ENCODE results near the gene DMRT1. TPM values are rescaled to one million over a fixed set of nuclear protein-coding genes. Genes with fewer than 3 reads are reported as not detected.

DMRT1 gene
- polyA plus RNA-seq (2013): not detected

DNA sequence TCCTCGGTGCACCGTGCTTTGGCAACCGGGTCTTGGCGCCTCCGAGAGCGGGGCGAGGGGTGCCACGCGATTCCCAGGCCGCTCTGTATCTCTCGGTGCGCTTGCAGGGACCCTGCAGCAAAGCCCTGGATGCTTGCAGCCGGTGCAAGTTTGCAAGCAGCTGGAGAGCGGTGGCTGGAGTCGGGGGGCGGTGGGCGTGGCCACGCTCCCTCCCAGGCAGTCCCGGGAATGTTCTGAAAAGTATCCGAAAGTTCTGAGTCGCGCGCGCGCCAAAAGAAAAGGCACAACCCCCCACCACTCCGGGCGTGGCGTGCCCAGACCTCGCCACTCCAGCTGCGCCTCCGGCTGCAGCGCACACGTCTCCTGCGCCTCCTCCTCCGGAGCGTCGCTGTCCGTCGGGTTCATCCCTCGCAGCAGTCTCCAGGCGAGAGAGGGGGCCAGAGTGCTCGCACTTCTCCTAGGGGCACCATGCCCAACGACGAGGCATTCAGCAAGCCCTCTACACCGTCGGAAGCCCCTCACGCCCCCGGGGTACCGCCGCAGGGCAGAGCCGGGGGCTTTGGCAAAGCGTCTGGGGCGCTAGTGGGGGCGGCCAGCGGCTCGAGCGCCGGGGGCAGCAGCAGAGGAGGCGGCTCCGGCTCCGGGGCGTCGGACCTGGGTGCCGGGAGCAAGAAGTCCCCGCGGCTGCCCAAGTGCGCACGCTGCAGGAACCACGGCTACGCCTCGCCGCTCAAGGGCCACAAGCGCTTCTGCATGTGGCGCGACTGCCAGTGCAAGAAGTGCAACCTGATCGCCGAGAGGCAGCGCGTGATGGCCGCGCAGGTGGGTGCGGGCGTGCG lies at the start of gene DMRT1:
TSS of gene DMRT1 (plus strand) at position 327 of the 839 bp plus-strand sequence. CDS start at position 469, 142 bp downstream.
- CTCF ChIA-PET: interaction anchor here (1.2 kb wide), 1 partner anchor 26 kb away, joined by 3 read pairs; no protein-coding TSS in a partner anchor
- Histone ChIP-seq H3K4me1 (ENCODE audit: control extremely low read depth in 1 of 4, control insufficient read depth in 4 of 4, insufficient read depth in 4 of 4, low read length in 3 of 4) (peaks cover 0 to 13% (median 5%) of the 10 kb centered on the region in 4 experiments), H3K9me3 (ENCODE audit: control extremely low read depth in 1 of 5, control insufficient read depth in 4 of 5, insufficient read depth in 2 of 5, low read depth in 1 of 5, low read length in 4 of 5) (no peaks in the 10 kb centered on the region), H3K4me3 (ENCODE audit: control insufficient read depth in 1 of 7, extremely low read depth in 1 of 7, insufficient read depth in 4 of 7, low read depth in 2 of 7, low read length in 6 of 7) (peak within 1 kb of the TSS in 1 of 7 experiments; percentile 36), H3K27me3 (replicated peaks in 2 of 5; ENCODE audit: control insufficient read depth in 4 of 5, insufficient read depth in 5 of 5, low read length in 4 of 5) (peaks cover 10 to 80% (median 32%) of the 10 kb centered on the region in 5 experiments), H3K27ac (ENCODE audit: insufficient read depth in 1 of 2, low read depth in 1 of 2, low read length in 2 of 2, poor library complexity in 1 of 2, severe bottlenecking in 2 of 2) (no peak within 1 kb of the TSS), H3K36me3 (ENCODE audit: control insufficient read depth in 4 of 4, insufficient read depth in 4 of 4, low read length in 3 of 4) (no peaks in the 10 kb centered on the region)
- DNase-seq: peak in 1 of 3 donors; percentile 47
- POLR2A ChIA-PET: no interaction called here
- 6% methylated on average over 76 of the region's 84 CpGs for WGBS (ENCODE audit: insufficient coverage)

- WGBS (ENCODE audit: insufficient coverage): 94% methylated on average over 13 of the region's 15 CpGs
- ChIA-PET CTCF (interaction anchor here (0.9 to 1.4 kb wide), 2 partner anchors 13 to 14 kb away, joined by 3 to 4 read pairs; no protein-coding TSS in a partner anchor), POLR2A (interaction anchor here (0.6 kb wide), 1 partner anchor 44 kb away, joined by 3 read pairs; no protein-coding TSS in a partner anchor)
- peaks cover 0 to 5% (median 0%) of the 10 kb centered on the region in 5 experiments for H3K9me3 ChIP-seq (ENCODE audit: control extremely low read depth in 1 of 5, control insufficient read depth in 4 of 5, insufficient read depth in 2 of 5, low read depth in 1 of 5, low read length in 4 of 5)
- H3K27ac ChIP-seq (ENCODE audit: insufficient read depth in 1 of 2, low read depth in 1 of 2, low read length in 2 of 2, poor library complexity in 1 of 2, severe bottlenecking in 2 of 2): no peak overlapping the region
- no peaks in the 10 kb centered on the region for H3K4me1 ChIP-seq (ENCODE audit: control extremely low read depth in 1 of 4, control insufficient read depth in 4 of 4, insufficient read depth in 4 of 4, low read length in 3 of 4)
- DNase-seq: no peak
- H3K4me3 ChIP-seq (ENCODE audit: control insufficient read depth in 1 of 7, extremely low read depth in 1 of 7, insufficient read depth in 4 of 7, low read depth in 2 of 7, low read length in 6 of 7): no peak overlapping the region
- no peaks in the 10 kb centered on the region for H3K27me3 ChIP-seq (replicated peaks in 2 of 5; ENCODE audit: control insufficient read depth in 4 of 5, insufficient read depth in 5 of 5, low read length in 4 of 5)
- H3K36me3 ChIP-seq (ENCODE audit: control insufficient read depth in 4 of 4, insufficient read depth in 4 of 4, low read length in 3 of 4): no peaks in the 10 kb centered on the region
Measured at GRCh38 chr9:792331-793260, 48.9 kb upstream of the DMRT1 start.

DNA sequence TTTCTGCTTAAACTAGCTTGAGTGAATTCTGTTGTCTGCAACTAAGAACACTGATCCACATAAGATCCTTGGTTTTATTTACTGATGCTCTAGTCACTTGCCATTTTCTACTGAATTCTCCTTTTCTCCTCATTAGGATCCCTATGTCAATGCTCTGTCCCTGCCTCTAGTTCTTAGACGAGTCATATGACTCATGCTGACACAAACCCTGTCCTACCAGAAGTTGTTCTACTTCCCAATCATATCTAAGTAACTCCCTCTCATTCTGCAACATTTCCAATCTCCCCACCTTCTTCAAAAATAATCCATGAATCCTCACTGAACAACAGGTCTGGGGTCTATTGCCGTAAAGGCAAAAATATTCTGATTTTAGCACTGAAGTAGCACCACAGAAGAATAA lies 47.1 kb upstream of the DMRT1 start:
- POLR2A ChIA-PET: no interaction called here
- Histone ChIP-seq H3K27ac (ENCODE audit: insufficient read depth in 1 of 2, low read depth in 1 of 2, low read length in 2 of 2, poor library complexity in 1 of 2, severe bottlenecking in 2 of 2) (no peak overlapping the region), H3K27me3 (replicated peaks in 2 of 5; ENCODE audit: control insufficient read depth in 4 of 5, insufficient read depth in 5 of 5, low read length in 4 of 5) (no peaks in the 10 kb centered on the region), H3K36me3 (ENCODE audit: control insufficient read depth in 4 of 4, insufficient read depth in 4 of 4, low read length in 3 of 4) (no peaks in the 10 kb centered on the region), H3K9me3 (ENCODE audit: control extremely low read depth in 1 of 5, control insufficient read depth in 4 of 5, insufficient read depth in 2 of 5, low read depth in 1 of 5, low read length in 4 of 5) (peaks cover 0 to 5% (median 0%) of the 10 kb centered on the region in 5 experiments), H3K4me3 (ENCODE audit: control insufficient read depth in 1 of 7, extremely low read depth in 1 of 7, insufficient read depth in 4 of 7, low read depth in 2 of 7, low read length in 6 of 7) (no peak overlapping the region), H3K4me1 (ENCODE audit: control extremely low read depth in 1 of 4, control insufficient read depth in 4 of 4, insufficient read depth in 4 of 4, low read length in 3 of 4) (no peaks in the 10 kb centered on the region)
- 92% methylated on average over 1 of the region's 2 CpGs for WGBS (ENCODE audit: insufficient coverage)
- no peak for DNase-seq
- CTCF ChIA-PET: no interaction called here

GRCh38 chr9:795869-796268 lies 45.6 kb upstream of the DMRT1 start:
- H3K27me3 ChIP-seq (replicated peaks in 2 of 5; ENCODE audit: control insufficient read depth in 4 of 5, insufficient read depth in 5 of 5, low read length in 4 of 5): no peaks in the 10 kb centered on the region
- ChIA-PET POLR2A (no interaction called here), CTCF (no interaction called here)
- H3K36me3 ChIP-seq (ENCODE audit: control insufficient read depth in 4 of 4, insufficient read depth in 4 of 4, low read length in 3 of 4): no peaks in the 10 kb centered on the region
- no peak for DNase-seq
- no peaks in the 10 kb centered on the region for H3K4me1 ChIP-seq (ENCODE audit: control extremely low read depth in 1 of 4, control insufficient read depth in 4 of 4, insufficient read depth in 4 of 4, low read length in 3 of 4)
- H3K27ac ChIP-seq (ENCODE audit: insufficient read depth in 1 of 2, low read depth in 1 of 2, low read length in 2 of 2, poor library complexity in 1 of 2, severe bottlenecking in 2 of 2): no peak overlapping the region
- peaks cover 0 to 5% (median 0%) of the 10 kb centered on the region in 5 experiments for H3K9me3 ChIP-seq (ENCODE audit: control extremely low read depth in 1 of 5, control insufficient read depth in 4 of 5, insufficient read depth in 2 of 5, low read depth in 1 of 5, low read length in 4 of 5)
- no peak overlapping the region for H3K4me3 ChIP-seq (ENCODE audit: control insufficient read depth in 1 of 7, extremely low read depth in 1 of 7, insufficient read depth in 4 of 7, low read depth in 2 of 7, low read length in 6 of 7)
- 97% methylated on average over 6 of the region's 6 CpGs for WGBS (ENCODE audit: insufficient coverage)

DNA sequence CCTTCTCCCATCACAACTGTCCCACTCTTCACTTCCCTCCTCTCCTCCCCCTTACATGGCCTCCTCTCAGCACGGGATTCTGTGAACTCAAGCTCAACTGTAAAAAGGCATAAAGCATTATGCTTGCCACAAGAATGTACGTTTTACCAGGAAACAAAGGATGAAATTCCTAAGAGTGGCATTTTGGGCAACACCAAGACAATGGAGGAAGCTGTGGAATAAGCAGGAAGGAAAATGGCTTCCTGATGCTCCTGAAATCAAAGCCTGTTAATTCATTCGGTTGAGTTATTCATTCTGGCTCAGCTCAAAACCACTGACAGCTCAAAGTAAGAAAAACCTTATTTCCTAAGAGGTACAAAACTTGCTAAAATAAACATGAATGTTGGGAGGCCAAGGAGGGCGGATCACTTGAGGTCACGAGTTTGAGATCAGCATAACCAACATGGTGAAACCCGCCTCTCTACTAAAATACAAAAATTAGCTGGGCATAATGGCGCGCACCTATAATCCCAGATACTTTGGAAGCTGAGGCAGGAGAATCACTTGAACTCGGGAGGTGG lies 40.8 kb upstream of the DMRT1 start:
- H3K9me3 ChIP-seq (ENCODE audit: control extremely low read depth in 1 of 5, control insufficient read depth in 4 of 5, insufficient read depth in 2 of 5, low read depth in 1 of 5, low read length in 4 of 5): no peaks in the 10 kb centered on the region
- no peak for DNase-seq
- ChIA-PET POLR2A (no interaction called here), CTCF (interaction anchor here (0.6 to 1.5 kb wide), 3 partner anchors 10 to 533 kb away, joined by 3 to 6 read pairs (median 3); no protein-coding TSS in a partner anchor)
- no peaks in the 10 kb centered on the region for H3K4me1 ChIP-seq (ENCODE audit: control extremely low read depth in 1 of 4, control insufficient read depth in 4 of 4, insufficient read depth in 4 of 4, low read length in 3 of 4)
- no peak overlapping the region for H3K4me3 ChIP-seq (ENCODE audit: control insufficient read depth in 1 of 7, extremely low read depth in 1 of 7, insufficient read depth in 4 of 7, low read depth in 2 of 7, low read length in 6 of 7)
- WGBS (ENCODE audit: insufficient coverage): 36% methylated on average over 4 of the region's 9 CpGs
- H3K36me3 ChIP-seq (ENCODE audit: control insufficient read depth in 4 of 4, insufficient read depth in 4 of 4, low read length in 3 of 4): no peaks in the 10 kb centered on the region
- no peaks in the 10 kb centered on the region for H3K27me3 ChIP-seq (replicated peaks in 2 of 5; ENCODE audit: control insufficient read depth in 4 of 5, insufficient read depth in 5 of 5, low read length in 4 of 5)
- no peak overlapping the region for H3K27ac ChIP-seq (ENCODE audit: insufficient read depth in 1 of 2, low read depth in 1 of 2, low read length in 2 of 2, poor library complexity in 1 of 2, severe bottlenecking in 2 of 2)

DNA sequence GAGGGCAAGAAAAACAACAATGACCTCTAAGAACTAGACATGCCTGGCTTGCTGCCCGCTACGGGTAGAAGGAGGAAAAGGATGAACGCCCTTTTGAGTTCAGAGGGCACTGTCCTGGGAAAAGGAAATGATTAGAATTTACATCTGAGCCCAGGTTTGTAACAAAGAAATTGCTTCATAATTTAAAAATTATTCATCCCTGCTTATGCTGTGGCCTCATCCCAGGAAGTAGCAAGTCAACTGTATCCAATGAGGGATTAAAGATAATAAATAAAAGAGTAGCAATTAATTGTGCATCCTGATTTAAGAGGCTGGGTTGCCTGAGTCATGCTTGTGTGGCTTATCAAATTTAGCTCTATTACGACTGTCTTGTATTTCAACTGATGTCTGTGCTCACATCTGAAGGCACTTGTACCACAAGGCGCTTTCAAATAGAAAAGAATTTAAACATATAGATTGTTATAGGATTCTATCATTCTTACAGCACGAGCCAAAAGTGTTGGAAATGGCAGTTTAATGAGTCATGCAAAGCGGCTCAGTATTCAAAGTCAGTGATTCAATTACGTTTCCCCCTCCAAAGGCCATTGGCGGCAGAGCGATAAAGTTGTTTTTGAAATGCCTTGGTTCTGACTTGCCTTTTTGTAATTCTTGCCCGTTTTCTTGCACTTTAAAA lies 40.0 kb upstream of the DMRT1 start:
- Histone ChIP-seq H3K27ac (ENCODE audit: insufficient read depth in 1 of 2, low read depth in 1 of 2, low read length in 2 of 2, poor library complexity in 1 of 2, severe bottlenecking in 2 of 2) (no peak overlapping the region), H3K36me3 (ENCODE audit: control insufficient read depth in 4 of 4, insufficient read depth in 4 of 4, low read length in 3 of 4) (no peaks in the 10 kb centered on the region), H3K9me3 (ENCODE audit: control extremely low read depth in 1 of 5, control insufficient read depth in 4 of 5, insufficient read depth in 2 of 5, low read depth in 1 of 5, low read length in 4 of 5) (no peaks in the 10 kb centered on the region), H3K4me1 (ENCODE audit: control extremely low read depth in 1 of 4, control insufficient read depth in 4 of 4, insufficient read depth in 4 of 4, low read length in 3 of 4) (no peaks in the 10 kb centered on the region), H3K27me3 (replicated peaks in 2 of 5; ENCODE audit: control insufficient read depth in 4 of 5, insufficient read depth in 5 of 5, low read length in 4 of 5) (no peaks in the 10 kb centered on the region), H3K4me3 (ENCODE audit: control insufficient read depth in 1 of 7, extremely low read depth in 1 of 7, insufficient read depth in 4 of 7, low read depth in 2 of 7, low read length in 6 of 7) (no peak overlapping the region)
- POLR2A ChIA-PET: no interaction called here
- 83% methylated on average over 7 of the region's 11 CpGs for WGBS (ENCODE audit: insufficient coverage)
- CTCF ChIA-PET: interaction anchor here (1.5 kb wide), 1 partner anchor 9 kb away, joined by 6 read pairs; no protein-coding TSS in a partner anchor
- DNase-seq: no peak

Measured in common myeloid progenitor, CD34-positive (primary cell).